ENCODE data around the gene PDE4D.

PDE4D gene

GRCh38 chr5:59126708-59127573 is 766.6 kb downstream of the PDE4D start:
- peak; percentile 55 for ATAC-seq
- TF ChIP-seq PATZ1 (CRISPR knock-in tag; IDR thresholded peaks at IDR 0.05; ENCODE audit: borderline replicate concordance) (no peak), ISL1 (CRISPR knock-in tag; IDR thresholded peaks at IDR 0.05) (peak; percentile 58), PPARA (CRISPR knock-in tag; IDR thresholded peaks at IDR 0.05; ENCODE audit: borderline replicate concordance) (no peak), TCF4 (CRISPR knock-in tag; IDR thresholded peaks at IDR 0.05; ENCODE audit: borderline replicate concordance) (no peak), CSDC2 (CRISPR knock-in tag; IDR thresholded peaks at IDR 0.05) (no peak), ZC3H10 (CRISPR knock-in tag; IDR thresholded peaks at IDR 0.05) (no peak), RARB (CRISPR knock-in tag; IDR thresholded peaks at IDR 0.05) (no peak), ARNTL (CRISPR knock-in tag; IDR thresholded peaks at IDR 0.05; ENCODE audit: borderline replicate concordance, low read depth) (no peak), ZNF565 (CRISPR knock-in tag; conservative IDR thresholded peaks at IDR 0.05; ENCODE audit: low read depth) (no peak)

- ATAC-seq: no peak; the same call in none of the 3 replicates
Measured at GRCh38 chr5:59126016-59126707, 767.4 kb downstream of the PDE4D start.

GRCh38 chr5:59125011-59125961 is 768.2 kb downstream of the PDE4D start:
- 0 out of 3 replicates have a peak, but pooled peaks have one; percentile 4 for ATAC-seq
- no peak for TF ChIP-seq OSR1 (CRISPR knock-in tag; IDR thresholded peaks at IDR 0.05)
- TF ChIP-seq ZNF70 (CRISPR knock-in tag; IDR thresholded peaks at IDR 0.05): no peak
- no peak for TF ChIP-seq SNAI2 (CRISPR knock-in tag; IDR thresholded peaks at IDR 0.05)
- no peak for TF ChIP-seq TCF4 (CRISPR knock-in tag; IDR thresholded peaks at IDR 0.05; ENCODE audit: borderline replicate concordance)
- no peak for TF ChIP-seq CSRNP3 (CRISPR knock-in tag; IDR thresholded peaks at IDR 0.05)

More at GRCh38 chr5:59126016-59126707, 767.4 kb downstream of the PDE4D start:
- TF ChIP-seq ISL1 (CRISPR knock-in tag; IDR thresholded peaks at IDR 0.05): no peak
- peak; percentile 86 for TF ChIP-seq ZFP3 (CRISPR knock-in tag; IDR thresholded peaks at IDR 0.05)
- TF ChIP-seq OSR1 (CRISPR knock-in tag; IDR thresholded peaks at IDR 0.05): no peak
- no peak for TF ChIP-seq ZNF70 (CRISPR knock-in tag; IDR thresholded peaks at IDR 0.05)

GRCh38 chr5:59123595-59124561 is 769.6 kb downstream of the PDE4D start:
- ATAC-seq: no peak
- TF ChIP-seq ISL1 (CRISPR knock-in tag; IDR thresholded peaks at IDR 0.05): no peak
- no peak for TF ChIP-seq OSR1 (CRISPR knock-in tag; IDR thresholded peaks at IDR 0.05)
- TF ChIP-seq PATZ1 (CRISPR knock-in tag; IDR thresholded peaks at IDR 0.05; ENCODE audit: borderline replicate concordance): no peak
- no peak for TF ChIP-seq TCF4 (CRISPR knock-in tag; IDR thresholded peaks at IDR 0.05; ENCODE audit: borderline replicate concordance)
- TF ChIP-seq SNAI2 (CRISPR knock-in tag; IDR thresholded peaks at IDR 0.05): no peak
- TF ChIP-seq ZNF70 (CRISPR knock-in tag; IDR thresholded peaks at IDR 0.05): no peak
- no peak for TF ChIP-seq ESRRG (CRISPR knock-in tag; IDR thresholded peaks at IDR 0.05)
- TF ChIP-seq ZC3H10 (CRISPR knock-in tag; IDR thresholded peaks at IDR 0.05): no peak
- no peak for TF ChIP-seq PPARA (CRISPR knock-in tag; IDR thresholded peaks at IDR 0.05; ENCODE audit: borderline replicate concordance)
- TF ChIP-seq POU6F1 (CRISPR knock-in tag; IDR thresholded peaks at IDR 0.05; ENCODE audit: borderline replicate concordance, low read depth): no peak
- no peak for TF ChIP-seq ZFP3 (CRISPR knock-in tag; IDR thresholded peaks at IDR 0.05)
- TF ChIP-seq BACH2 (CRISPR knock-in tag; IDR thresholded peaks at IDR 0.05; ENCODE audit: borderline replicate concordance): no peak
- TF ChIP-seq GLIS3 (CRISPR knock-in tag; IDR thresholded peaks at IDR 0.05): no peak
- TF ChIP-seq TSHZ2 (CRISPR knock-in tag; IDR thresholded peaks at IDR 0.05): no peak
- no peak for TF ChIP-seq TOX (CRISPR knock-in tag; IDR thresholded peaks at IDR 0.05; ENCODE audit: borderline replicate concordance)

All from SK-N-SH treated with all-trans-retinoic acid at 6 μM for 48 hours (cell line).